Lung (tissue), 12 donors: ENCODE data around the gene THAP12. TPM values are rescaled to one million over a fixed set of nuclear protein-coding genes. Genes with fewer than 3 reads are reported as not detected.
A peak's percentile ranks its signal among the peaks of the same experiment; 100 is the strongest.

Experiments
- ATAC-seq: fragments of 200-7000 bp; cut with Tn5 transposase; one replicate; pipeline ENCODE4 v1.9.1; 2020; ENCODE audit warnings: moderate number of reproducible peaks; ENCODE audit not compliant: insufficient read depth, low FRiP score
- DNase-seq, 3 donors: peaks; one replicate each; pipeline ENCODE4 v3.0.0-alpha.2; 2013 to 2017
- H3K27ac ChIP-seq, 2 donors: one replicate each; pipeline ENCODE4 v1.5.1; 2013; ENCODE audit warnings: mild to moderate bottlenecking in 2 of 2, moderate library complexity in 2 of 2, control low read depth in 1 of 2, inconsistent platforms in 1 of 2, low read depth in 1 of 2, low read length in 1 of 2
- H3K27me3 ChIP-seq, 3 donors: one replicate each; pipeline ENCODE4 v1.5.1; 2013; ENCODE audit warnings: low read length in 2 of 3; ENCODE audit not compliant: control insufficient read depth in 3 of 3, insufficient read depth in 3 of 3
- H3K36me3 ChIP-seq, 4 donors: one replicate each; pipeline ENCODE4 v1.5.1; 2013; ENCODE audit warnings: low read length in 4 of 4, mild to moderate bottlenecking in 1 of 4, moderate library complexity in 1 of 4; ENCODE audit not compliant: control insufficient read depth in 4 of 4, insufficient read depth in 4 of 4
- H3K4me1 ChIP-seq, 5 donors: one replicate each; pipeline ENCODE4 v1.5.1; 2013; ENCODE audit warnings: low read length in 5 of 5, mild to moderate bottlenecking in 2 of 5, moderate library complexity in 1 of 5; ENCODE audit not compliant: control insufficient read depth in 5 of 5, insufficient read depth in 5 of 5
- H3K4me3 ChIP-seq: one replicate; pipeline ENCODE4 v1.5.1; 2013; ENCODE audit warnings: mild to moderate bottlenecking, control low read depth, moderate library complexity
- H3K9ac ChIP-seq, 2 donors: one replicate each; pipeline ENCODE4 v1.5.1; 2013; ENCODE audit warnings: low read length in 2 of 2, control low read depth in 1 of 2; ENCODE audit not compliant: insufficient read depth in 1 of 2
- H3K9me3 ChIP-seq, 4 donors: one replicate each; pipeline ENCODE4 v1.5.1; 2013; ENCODE audit warnings: low read length in 3 of 4, mild to moderate bottlenecking in 1 of 4, moderate library complexity in 1 of 4; ENCODE audit not compliant: control insufficient read depth in 4 of 4, insufficient read depth in 3 of 4
- WGBS, 2 donors: extraction: QIAGEN DNeasy Blood & Tissue Kit; methylation state at CpG; one replicate each; pipeline ENCODE4 v1.1.7; 2013; 5-methylcytosine and 5-hydroxymethylcytosine counted together
- polyA plus RNA-seq, 2 donors: library from polyadenylated mRNA; stranded (reverse); fragments of 200-250 nt; gene quantifications; one replicate each; pipeline ENCODE4 v1.2.1, GENCODE V29; 2013
- total RNA-seq, 2 donors: library from RNA; depleted of rRNA in 1 of 2; stranded (reverse); fragments of >200 nt in 1 of 2; gene quantifications; one replicate each; pipeline ENCODE4 v1.2.1, GENCODE V29; 2014 to 2021
- TF ChIP-seq, protein P1 (sequence below): IDR thresholded peaks from 2 replicates; pipeline ENCODE4 v1.5.1; 2012; ENCODE audit warnings: mild to moderate bottlenecking; ENCODE audit errors: control extremely low read depth, extremely low read depth
- donor health status: control.
- donor health status: control.
- donor health status: Bipolar disorder and iron deficiency.
- donor health status: healthy.
- donor health status: DM: yes; HTN: yes; CAD: no.

The THAP12 gene
- total and polyA plus RNA-seq, 4 donors, result 18.5 to 43.4 (median 28.4) TPM

DNA sequence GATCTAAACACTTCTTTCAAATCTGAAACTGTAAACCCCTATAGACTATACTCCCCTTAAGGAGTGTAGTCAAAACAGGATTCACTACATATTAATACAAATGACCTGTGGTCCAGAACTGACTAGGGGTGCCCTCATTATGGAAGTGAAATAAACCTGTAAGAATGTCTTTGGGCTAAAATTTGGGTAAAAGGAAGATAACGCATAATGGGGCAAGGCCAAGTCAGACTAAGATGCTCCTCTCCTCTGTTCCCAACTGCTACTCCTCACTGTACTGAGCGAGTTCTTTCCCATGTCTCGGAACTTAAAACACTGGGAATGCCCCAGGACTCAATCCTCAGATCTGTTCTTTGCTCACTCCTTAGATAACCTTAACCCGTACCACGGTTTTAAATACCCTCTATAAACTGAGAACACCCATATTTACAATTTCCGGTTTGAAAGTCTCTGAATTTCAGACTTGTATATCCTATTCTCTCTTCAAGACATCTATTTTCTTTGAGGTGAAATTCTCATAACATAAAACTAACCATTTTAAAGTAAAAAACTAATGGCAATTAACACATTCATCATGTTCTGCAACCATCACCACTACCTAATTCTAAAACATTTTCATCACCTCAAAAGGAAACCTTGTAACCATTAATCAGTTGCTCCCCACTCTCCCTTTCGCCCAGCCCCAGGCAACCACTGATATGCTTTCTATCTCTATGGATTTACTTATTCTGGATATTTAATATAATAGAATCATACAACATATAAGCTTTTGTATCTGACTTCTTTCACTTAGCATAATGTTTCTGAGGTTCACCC, 4.0 kb downstream of the THAP12 start:
- 83 to 86% methylated on average over 7 of the region's 7 CpGs for WGBS, 2 donors
- Histone ChIP-seq H3K27ac (no peak overlapping the region), H3K27me3 (no peaks in the 10 kb centered on the region), H3K9me3 (no peaks in the 10 kb centered on the region), H3K9ac (no peak overlapping the region), H3K4me3 (no peak overlapping the region), H3K36me3 (no peaks in the 10 kb centered on the region), H3K4me1 (peaks cover 2 to 19% (median 4%) of the 10 kb centered on the region in 5 donors)
- DNase-seq, result no peak
- ATAC-seq, result no peak
- TF ChIP-seq, protein P1, sequence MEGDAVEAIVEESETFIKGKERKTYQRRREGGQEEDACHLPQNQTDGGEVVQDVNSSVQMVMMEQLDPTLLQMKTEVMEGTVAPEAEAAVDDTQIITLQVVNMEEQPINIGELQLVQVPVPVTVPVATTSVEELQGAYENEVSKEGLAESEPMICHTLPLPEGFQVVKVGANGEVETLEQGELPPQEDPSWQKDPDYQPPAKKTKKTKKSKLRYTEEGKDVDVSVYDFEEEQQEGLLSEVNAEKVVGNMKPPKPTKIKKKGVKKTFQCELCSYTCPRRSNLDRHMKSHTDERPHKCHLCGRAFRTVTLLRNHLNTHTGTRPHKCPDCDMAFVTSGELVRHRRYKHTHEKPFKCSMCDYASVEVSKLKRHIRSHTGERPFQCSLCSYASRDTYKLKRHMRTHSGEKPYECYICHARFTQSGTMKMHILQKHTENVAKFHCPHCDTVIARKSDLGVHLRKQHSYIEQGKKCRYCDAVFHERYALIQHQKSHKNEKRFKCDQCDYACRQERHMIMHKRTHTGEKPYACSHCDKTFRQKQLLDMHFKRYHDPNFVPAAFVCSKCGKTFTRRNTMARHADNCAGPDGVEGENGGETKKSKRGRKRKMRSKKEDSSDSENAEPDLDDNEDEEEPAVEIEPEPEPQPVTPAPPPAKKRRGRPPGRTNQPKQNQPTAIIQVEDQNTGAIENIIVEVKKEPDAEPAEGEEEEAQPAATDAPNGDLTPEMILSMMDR, result no peak

DNA sequence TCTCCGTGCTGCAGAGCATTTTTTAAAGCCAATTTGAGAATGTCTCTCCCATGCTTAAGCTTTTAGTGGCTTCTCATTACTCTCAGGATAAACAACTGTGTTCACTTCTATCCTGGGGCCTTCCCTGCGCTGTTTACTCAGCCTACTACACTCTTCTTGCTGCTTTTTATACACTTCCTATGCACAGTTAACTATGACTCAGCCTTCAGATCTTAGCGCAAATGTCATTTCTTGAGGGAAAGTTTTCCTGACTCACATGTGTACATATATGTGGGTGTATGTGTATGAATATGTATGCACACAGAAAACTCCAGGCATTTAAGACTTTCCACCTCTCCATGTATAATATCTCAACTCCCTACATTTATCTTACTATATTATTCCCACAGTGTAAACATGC, 9.8 kb downstream of the THAP12 start:
- ATAC-seq (peak; percentile 34), DNase-seq (no peak)
- Histone ChIP-seq H3K4me3 (no peak overlapping the region), H3K9me3 (no peaks in the 10 kb centered on the region), H3K27ac (no peak overlapping the region), H3K27me3 (no peaks in the 10 kb centered on the region), H3K9ac (no peak overlapping the region), H3K36me3 (no peaks in the 10 kb centered on the region), H3K4me1 (peaks cover 0 to 15% (median 4%) of the 10 kb centered on the region in 5 donors)
- TF ChIP-seq, protein P1, result no peak
- 22 to 26% methylated on average over 3 of the region's 3 CpGs for WGBS, 2 donors

DNA sequence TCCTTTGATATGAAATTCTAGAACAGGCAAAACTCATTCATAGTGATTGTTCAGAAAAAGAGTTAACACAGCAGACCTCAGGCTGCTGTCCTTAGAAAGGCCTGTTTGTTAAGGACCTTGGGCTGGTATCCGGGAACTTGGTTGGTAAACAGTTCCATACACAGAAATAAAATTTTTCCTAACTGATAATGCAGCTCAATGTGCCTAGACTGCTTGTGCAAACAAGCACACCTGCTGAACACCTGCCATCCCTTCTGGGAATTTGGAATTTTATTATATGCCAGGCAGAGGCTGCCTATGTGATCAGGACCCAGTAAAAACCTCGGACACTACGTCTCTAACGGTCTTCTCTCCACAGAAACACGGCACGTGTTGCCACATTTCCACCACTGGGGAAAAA, 11.5 kb downstream of the THAP12 start:
- peaks cover 0 to 11% (median 6%) of the 10 kb centered on the region in 5 donors for H3K4me1 ChIP-seq

More for the DNA sequence above, 11.5 kb downstream of the THAP12 start:
- no peak overlapping the region for H3K4me3 ChIP-seq
- no peak overlapping the region for H3K9ac ChIP-seq
- H3K27me3 ChIP-seq, result no peaks in the 10 kb centered on the region
- no peak overlapping the region for H3K27ac ChIP-seq
- H3K9me3 ChIP-seq, result no peaks in the 10 kb centered on the region
- 85 to 86% methylated on average over 6 of the region's 6 CpGs for WGBS, 2 donors
- DNase-seq (no peak), ATAC-seq (no peak)
- peaks cover 0 to 2% (median 0%) of the 10 kb centered on the region in 4 donors for H3K36me3 ChIP-seq
- TF ChIP-seq, protein P1, result no peak
